Mucosa of gallbladder (tissue), 1 donor: ENCODE data around the gene ZNF335. TPM values are rescaled to one million over a fixed set of nuclear protein-coding genes. Genes with fewer than 3 reads are reported as not detected.
A peak's percentile ranks its signal among the peaks of the same experiment; 100 is the strongest.
"Not testable (repeated sequence)": the region's sequence is repeated elsewhere in the genome, so short reads cannot be mapped to it uniquely, and the experiment has no call there.

Source experiments
- DNase-seq: peaks from one replicate; pipeline ENCODE4 v3.0.0-alpha.2; 2020; ENCODE audit warnings: low spot score
- total RNA-seq: library from RNA; stranded (reverse); gene quantifications from one replicate; pipeline ENCODE4 v1.2.1, GENCODE V29; 2021
- donor health status: DM: no; HTN: no; CAD: no.

ZNF335 gene
- total RNA-seq, 1 donor from 2014 or later = 19.4 TPM

GRCh38 chr20:45911486-45912343, 60.3 kb downstream of the ZNF335 start, which contains the start of gene PLTP:
Gene PLTP, minus strand, starts transcription at chr20:45912155. Its CDS starts 703 bp downstream, at chr20:45911452.
- peak; percentile 60 for DNase-seq

GRCh38 chr20:45910670-45911485, 61.1 kb downstream of the ZNF335 start:
- DNase-seq = peak; percentile 98

DNA sequence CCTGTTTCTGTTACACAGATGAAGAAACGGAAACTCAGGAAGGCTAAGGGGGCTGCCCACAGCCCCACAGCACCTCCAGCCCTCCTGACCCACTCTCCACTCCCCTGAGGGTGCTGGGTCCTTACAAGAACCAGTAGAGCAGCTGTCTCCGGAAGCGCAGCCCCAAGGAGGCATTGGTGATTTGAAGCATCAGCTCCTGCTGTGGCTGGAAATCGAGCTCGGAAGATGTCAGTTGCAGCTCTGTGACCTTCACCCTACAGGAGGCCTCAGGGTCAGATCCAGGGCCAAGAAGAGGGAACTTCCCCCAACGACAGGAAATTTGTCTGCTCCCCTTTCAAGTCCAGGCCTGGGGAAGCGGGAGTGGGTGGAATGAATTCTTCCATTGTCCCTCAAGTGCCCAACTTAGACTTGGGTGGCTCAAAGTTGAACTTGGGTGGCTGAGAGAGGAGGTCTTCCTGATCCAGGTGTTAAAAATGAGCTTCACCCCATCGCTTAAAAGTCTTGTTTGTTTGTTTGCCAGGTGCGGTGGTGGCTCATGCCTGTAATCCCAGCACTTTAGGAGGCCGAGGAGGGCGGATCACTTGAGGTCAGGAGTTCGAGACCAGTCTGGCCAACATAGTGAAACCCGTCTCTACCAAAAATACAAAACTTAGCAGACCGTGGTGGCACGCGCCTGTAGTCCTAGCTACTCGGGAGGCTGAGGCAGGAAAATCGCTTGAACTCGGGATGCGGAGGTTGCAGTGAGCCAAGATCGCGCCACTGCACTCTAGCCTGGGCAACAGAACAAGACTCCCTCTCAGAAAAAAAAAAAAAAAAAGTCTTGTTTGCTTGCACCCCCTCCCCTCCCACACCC, 62.0 kb downstream of the ZNF335 start:
- DNase-seq = no peak

- no peak for DNase-seq
Observed at GRCh38 chr20:45909336-45909808, 62.6 kb downstream of the ZNF335 start.

DNA sequence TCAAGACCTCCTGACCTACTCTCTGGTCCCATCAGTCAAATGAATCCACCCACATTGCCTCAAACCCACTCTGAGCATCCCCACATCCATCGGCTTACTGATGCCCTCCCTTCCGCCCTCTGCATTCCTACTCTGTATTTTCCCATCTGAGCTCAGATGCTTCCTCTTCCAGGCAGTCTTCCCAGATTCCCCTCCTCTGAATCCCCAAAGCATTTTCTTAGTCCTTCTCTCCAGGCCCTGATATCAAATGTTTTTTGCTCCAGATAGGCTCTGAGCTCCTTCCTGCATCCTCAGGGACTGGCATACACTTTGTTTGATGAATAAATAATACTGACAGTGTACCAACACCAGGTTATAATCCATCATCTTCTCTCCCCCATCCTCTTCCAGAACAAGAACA, 63.9 kb downstream of the ZNF335 start:
- DNase-seq = no peak

DNA sequence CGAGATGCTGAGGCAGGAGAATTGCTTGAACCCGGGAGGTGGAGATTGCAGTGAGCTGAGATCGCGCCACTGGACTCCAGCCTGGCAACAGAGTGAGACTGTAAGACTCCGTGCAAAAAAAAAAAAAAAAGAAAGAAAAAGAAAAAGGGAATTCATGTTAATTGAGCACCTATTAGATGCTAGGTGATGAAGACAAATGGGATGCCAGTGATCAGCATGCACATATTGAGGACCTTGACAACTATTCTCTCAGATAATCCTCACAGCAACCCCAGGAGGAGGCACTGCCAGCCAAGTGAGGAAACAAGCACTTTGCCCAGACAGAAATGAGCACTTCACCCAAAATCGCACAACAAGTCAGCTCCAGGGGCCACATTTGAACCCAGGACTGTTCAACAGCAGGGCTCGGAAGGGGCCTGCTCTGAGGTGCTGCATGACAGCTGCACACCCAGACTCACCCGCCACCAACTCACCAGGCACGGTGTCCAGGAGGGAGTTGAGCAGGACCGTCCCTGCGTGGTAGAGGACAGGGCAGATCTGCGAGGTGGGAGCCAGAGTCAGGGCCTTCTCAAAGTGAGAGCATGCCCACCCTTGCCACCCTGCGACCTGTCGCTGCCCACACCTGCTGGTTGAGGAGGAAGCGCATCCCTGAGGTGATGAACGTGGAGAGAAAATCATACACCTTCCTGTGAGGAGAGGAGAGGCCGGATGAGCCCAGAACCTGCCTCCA, 64.6 kb downstream of the ZNF335 start:
- DNase-seq = no peak

DNA sequence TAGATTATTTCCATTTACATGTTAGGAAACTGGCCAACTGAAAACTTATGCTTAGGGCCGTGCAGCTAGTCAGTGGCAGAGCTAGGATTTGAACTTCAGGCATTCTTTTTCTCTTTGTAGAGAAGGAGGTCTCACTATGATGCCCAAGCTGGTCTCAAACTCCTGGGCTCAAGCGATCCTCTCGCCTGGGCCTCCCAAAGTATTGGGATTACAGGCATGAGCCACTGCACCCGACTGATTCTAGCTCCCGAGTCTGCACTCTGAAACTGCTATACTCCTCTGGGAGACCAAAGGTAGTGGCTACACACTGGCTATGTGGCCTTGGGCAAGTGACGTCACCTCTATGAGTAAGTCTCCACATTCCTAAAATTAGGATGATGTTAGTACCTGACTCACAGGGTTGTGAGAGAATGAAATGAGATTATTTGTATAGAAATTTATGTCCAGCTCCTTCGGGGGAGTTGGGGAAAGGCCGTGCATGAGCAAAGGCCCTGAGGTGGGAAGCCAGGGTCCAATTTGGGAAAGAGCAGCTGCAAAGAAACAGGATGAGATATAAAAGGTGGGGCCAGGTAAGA, 66.4 kb downstream of the ZNF335 start:
- DNase-seq = no peak

DNA sequence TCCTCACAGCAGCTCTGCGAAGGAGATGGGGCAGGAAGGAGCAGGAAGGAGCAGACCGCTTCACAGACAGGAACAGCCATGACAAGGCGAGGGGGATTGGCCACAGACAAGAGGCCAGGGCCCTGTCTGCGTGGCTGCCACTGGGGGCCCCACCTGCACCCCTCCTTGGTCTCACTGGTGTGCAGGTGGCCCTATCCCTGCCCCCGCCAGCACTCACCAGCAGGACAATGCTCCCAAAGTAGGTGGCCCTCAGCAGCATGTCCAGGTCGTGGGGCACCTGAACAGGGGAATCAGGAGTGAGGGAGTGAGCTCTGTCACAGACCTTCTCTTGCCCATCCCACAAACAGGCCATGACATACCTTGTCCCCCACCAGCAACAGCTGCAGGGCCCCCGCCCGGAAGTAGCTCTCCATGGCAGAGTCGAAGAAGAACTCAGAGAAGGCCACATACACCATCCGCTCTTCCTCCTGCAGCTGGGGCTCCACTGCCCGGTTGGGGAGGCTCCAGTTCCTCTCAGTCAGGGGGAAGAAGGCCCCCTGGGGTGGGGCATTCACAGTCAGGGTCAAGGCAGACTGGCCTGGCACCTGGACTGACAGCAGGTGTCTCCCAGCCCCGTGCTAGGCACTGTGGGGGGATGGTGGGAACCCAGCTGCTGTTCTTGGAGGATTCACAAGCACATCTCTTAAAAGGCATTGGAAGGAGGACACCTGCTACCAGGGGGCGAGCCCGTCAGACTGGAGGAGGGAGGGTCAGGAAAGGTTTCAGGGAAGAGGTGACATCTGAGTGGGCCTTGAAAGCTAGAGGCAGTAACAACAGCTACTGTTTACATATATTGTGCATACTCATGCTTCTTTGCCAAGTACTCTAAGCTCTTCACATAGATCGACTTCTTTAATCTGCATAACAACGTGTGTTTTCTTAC, 67.2 kb downstream of the ZNF335 start:
- no peak for DNase-seq

- DNase-seq = no peak
Observed at GRCh38 chr20:45902199-45902701, 69.8 kb downstream of the ZNF335 start.

DNA sequence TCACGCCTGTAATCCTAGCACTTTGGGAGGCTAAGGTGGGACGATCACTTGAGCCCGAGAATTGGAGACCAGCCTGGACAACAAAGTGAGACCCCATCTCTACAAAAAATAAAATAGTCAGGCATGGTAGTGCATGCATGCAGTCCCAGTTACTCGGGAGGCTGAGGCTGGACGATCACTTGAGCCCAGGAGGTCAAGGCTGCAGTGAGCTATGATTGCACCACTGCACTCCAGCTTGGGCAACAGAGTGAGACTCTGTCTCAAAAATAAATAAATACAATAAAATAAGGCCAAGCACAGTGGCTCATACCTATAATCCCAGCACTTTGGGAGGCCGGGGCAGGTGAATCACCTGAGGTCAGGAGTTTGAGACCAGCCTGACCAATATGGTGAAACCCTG, 70.7 kb downstream of the ZNF335 start:
- DNase-seq = not testable (repeated sequence)

GRCh38 chr20:45899046-45899835, 72.8 kb downstream of the ZNF335 start:
- no peak for DNase-seq

Other genes with a start within 250 kb of the ZNF335 start
- not detected for gene SPINT4, start 249.9 kb downstream of the ZNF335 start, total RNA-seq
- 1.8 TPM for gene WFDC3, start 180.3 kb downstream of the ZNF335 start, total RNA-seq
- gene DNTTIP1, start 180.2 kb downstream of the ZNF335 start, total RNA-seq = 26.4 TPM
- 2.9 TPM for gene UBE2C, start 159.6 kb downstream of the ZNF335 start, total RNA-seq
- gene TNNC2, start 144.9 kb downstream of the ZNF335 start, total RNA-seq = 0.81 TPM
- 34.6 TPM for gene SNX21, start 138.4 kb downstream of the ZNF335 start, total RNA-seq
- 35.7 TPM for gene ACOT8, start 114.8 kb downstream of the ZNF335 start, total RNA-seq
- 4.7 TPM for gene ZSWIM3, start 114.6 kb downstream of the ZNF335 start, total RNA-seq
- gene ZSWIM1, start 91.0 kb downstream of the ZNF335 start, total RNA-seq = 14.6 TPM
- gene SPATA25, start 84.6 kb downstream of the ZNF335 start, total RNA-seq = 2.8 TPM
- gene NEURL2, start 81.0 kb downstream of the ZNF335 start, total RNA-seq = 5.9 TPM
- gene CTSA, start 80.9 kb downstream of the ZNF335 start, total RNA-seq = 153 TPM
- gene PLTP, start 60.0 kb downstream of the ZNF335 start, total RNA-seq = 111 TPM
- 29.3 TPM for gene PCIF1, start 37.5 kb downstream of the ZNF335 start, total RNA-seq
- 0.52 TPM for gene MMP9, start 36.7 kb upstream of the ZNF335 start, total RNA-seq
- 0.32 TPM for gene SLC12A5, start 57.0 kb upstream of the ZNF335 start, total RNA-seq
- gene NCOA5, start 117.8 kb upstream of the ZNF335 start, total RNA-seq = 27.0 TPM
- gene CD40, start 146.1 kb upstream of the ZNF335 start, total RNA-seq = 15.8 TPM